ENCODE results near the gene PPP2R2D.
A peak's percentile ranks its signal among the peaks of the same experiment; 100 is the strongest.
"Not testable (repeated sequence)": the region's sequence is repeated elsewhere in the genome, so short reads cannot be mapped to it uniquely, and the experiment has no call there.

The PPP2R2D gene

GRCh38 chr10:131975796-131976195 is 75.0 kb downstream of the PPP2R2D start:
- DNase-seq (ENCODE audit: low read depth in 3 of 3): no peak

GRCh38 chr10:131977323-131978096 is 76.7 kb downstream of the PPP2R2D start:
- DNase-seq (ENCODE audit: low read depth in 3 of 3): no peak

DNA sequence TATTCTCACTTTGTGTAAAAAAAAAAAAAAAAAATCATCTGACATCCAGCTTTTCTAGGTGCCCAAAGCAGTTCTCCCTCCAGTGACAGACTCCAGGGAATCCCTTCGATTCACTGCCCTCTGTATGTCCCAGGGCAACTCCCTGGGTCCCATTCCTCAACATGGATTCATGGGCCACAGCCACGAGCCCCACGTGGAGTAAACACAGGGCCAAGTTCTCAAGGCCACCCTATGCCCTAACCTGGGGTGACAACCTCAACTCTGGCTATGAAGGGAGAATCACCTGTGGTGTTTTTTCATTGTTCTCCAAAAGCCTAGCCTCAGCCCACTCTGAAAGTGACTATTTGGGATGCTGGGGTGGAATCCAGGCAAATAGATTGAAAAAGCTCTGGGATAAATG is 77.6 kb downstream of the PPP2R2D start:
- DNase-seq (ENCODE audit: low read depth in 3 of 3): no peak

- no peak for DNase-seq (ENCODE audit: low read depth in 3 of 3)
Observed at GRCh38 chr10:131978851-131979250, 78.0 kb downstream of the PPP2R2D start.

GRCh38 chr10:131979336-131979735 is 78.5 kb downstream of the PPP2R2D start:
- no peak for DNase-seq (ENCODE audit: low read depth in 3 of 3)

GRCh38 chr10:131979821-131980270 is 79.0 kb downstream of the PPP2R2D start:
- DNase-seq (ENCODE audit: low read depth in 3 of 3): no peak

DNA sequence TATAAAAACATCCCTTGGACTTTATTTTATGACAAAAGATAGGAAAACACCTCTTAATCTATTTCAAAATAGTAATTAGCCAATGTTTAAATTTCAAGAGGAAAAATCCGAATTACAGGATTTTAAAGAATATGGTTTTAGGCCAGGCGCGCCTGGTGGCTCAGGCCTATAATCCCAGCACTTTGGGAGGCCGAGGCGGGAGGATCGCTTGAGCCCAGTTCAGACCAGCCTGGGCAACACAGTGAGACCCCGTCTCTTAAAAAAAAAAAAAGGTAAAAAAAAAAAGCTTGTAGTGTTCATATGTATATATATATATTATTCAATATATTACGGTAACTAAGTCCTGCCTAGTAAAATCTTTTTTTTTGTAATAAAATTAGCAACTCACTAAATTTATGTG is 79.5 kb downstream of the PPP2R2D start:
- no peak for DNase-seq (ENCODE audit: low read depth in 3 of 3)

DNA sequence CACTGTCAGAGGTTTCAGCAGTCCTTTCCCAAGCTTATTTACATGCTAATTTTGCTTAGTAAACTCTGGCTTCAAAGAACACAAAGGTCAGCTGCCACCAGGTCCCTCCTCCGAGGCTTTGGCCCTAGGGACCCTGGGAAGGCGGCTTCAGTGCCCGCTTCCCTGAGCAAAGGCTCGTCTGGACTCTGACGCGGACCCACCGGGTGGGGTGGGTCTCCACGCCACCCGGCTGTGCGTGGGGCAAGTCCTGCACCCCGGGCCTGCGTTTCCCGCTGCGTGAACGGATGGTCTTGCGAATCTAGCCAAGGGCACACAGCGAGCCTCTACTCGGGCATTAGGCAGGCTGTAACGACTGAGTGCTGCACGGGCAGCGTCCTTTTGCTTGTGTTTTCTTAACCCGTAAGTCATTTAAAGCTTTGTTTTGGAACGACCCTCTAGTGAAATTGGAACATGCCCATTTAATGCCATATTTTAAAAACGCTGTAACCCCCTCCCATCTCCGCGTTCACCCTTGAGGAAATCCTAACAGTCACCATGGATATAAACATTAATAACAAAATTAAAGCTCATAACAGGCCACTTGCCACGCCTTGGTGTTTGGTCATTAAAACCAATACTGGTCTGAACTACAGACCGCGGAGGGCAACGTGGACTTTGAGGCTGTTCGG is 80.1 kb downstream of the PPP2R2D start:
- DNase-seq (ENCODE audit: low read depth in 3 of 3): no peak

- DNase-seq (ENCODE audit: low read depth in 3 of 3): peak; percentile 89 to 96 (median 89)
Observed at GRCh38 chr10:131981429-131982184, 80.8 kb downstream of the PPP2R2D start, which contains the start of gene BNIP3. TSS of gene BNIP3 (minus strand) at chr10:131981923. CDS start at chr10:131981806, 117 bp downstream.

GRCh38 chr10:131982185-131982756 is 81.5 kb downstream of the PPP2R2D start:
- peak in 1 of 3 experiments; percentile 29 for DNase-seq (ENCODE audit: low read depth in 3 of 3)

- no peak for DNase-seq (ENCODE audit: low read depth in 3 of 3)
Observed at GRCh38 chr10:131982796-131983195, 82.0 kb downstream of the PPP2R2D start.

DNA sequence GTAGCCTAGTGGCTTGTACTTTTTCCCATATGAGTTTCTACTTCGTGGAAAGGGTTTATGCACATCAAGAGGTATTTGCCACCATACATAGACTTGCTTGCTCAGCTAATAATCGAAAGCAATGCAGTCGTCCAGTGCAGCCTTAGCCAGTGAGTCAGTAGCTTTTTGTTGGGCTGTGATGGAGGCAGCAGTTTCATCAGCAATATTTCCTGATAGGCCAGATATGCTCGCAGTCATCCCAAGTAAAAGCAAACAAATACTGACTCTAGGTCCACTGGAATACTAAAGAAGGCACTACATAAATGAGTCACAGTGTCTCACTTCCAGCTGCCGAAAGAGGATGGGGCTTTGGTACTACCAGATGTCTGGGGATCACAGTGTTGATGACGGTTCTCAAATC is 83.0 kb downstream of the PPP2R2D start:
- DNase-seq (ENCODE audit: low read depth in 3 of 3): no peak

DNA sequence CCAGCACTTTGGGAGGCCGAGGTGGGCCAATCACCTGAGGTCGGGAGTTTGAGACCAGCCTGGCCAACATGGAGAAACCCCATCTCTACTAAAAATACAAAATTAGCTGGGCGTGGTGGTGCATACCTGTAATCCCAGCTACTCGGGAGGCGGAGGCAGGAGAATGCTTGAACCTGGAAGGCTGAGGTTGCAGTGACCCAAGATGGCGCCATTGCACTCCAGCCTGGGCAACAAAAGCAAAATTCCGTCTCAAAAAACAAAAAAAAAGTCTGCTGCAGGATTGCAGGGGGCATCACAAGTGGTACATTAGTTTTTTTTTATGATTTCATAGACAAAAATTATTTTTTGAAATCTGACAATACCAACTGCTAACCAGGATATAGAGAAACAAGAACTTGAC is 86.0 kb downstream of the PPP2R2D start:
- DNase-seq (ENCODE audit: low read depth in 3 of 3): not testable (repeated sequence)

DNA sequence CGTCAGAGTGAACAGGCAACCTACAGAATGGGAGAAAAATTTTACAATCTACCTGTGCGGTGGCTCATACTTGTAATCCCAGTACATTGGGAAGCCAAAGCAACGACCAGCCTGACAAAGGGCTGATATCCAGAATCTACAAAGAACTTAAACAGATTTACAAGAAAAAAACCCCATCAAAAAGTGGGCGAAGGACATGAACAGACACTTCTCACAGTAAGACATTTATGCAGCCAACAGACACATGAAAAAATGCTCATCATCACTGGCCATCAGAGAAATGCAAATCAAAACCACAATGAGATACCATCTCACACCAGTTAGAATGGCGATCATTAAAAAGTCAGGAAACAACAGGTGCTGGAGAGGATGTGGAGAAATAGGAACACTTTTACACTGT is 86.5 kb downstream of the PPP2R2D start:
- DNase-seq (ENCODE audit: low read depth in 3 of 3): not testable (repeated sequence)

DNA sequence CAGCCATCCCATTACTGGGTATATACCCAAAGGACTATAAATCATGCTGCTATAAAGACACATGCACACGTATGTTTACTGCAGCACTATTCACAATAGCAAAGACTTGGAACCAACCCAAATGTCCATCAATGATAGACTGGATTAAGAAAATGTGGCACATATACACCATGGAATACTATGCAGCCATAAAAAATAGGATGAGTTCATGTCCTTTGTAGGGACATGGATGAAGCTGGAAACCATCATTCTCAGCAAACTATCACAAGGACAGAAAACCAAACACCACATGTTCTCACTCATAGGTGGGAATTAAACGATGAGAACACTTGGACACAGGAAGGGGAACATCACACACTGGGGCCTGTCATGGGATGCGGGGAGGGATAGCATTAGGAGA is 87.0 kb downstream of the PPP2R2D start:
- DNase-seq (ENCODE audit: low read depth in 3 of 3): not testable (repeated sequence)

GRCh38 chr10:131991726-131992125 is 90.9 kb downstream of the PPP2R2D start:
- DNase-seq (ENCODE audit: low read depth in 3 of 3): no peak

DNA sequence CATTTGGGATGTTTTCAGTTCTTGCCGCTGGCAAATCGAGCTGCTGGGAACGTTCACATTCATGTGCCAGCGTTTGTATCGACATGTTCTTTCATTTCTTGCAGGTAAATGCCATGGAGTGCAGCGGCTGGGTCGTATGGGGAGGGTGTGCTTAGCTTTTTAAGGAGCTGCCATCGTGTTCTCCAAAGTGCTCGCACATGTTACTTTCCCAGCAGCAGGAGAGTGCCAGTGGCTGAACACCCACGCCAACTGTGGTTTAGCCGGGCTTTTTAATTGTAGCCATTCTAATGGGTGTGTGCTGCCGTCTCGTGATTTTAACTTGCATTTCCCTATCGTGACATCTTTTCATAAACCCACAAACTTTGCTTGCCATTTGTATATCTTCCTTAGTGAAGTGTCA is 92.5 kb downstream of the PPP2R2D start:
- no peak for DNase-seq (ENCODE audit: low read depth in 3 of 3)

- DNase-seq (ENCODE audit: low read depth in 3 of 3): no peak
Observed at GRCh38 chr10:131994435-131994834, 93.6 kb downstream of the PPP2R2D start.

- DNase-seq (ENCODE audit: low read depth in 3 of 3): no peak
Observed at GRCh38 chr10:131996466-131997365, 95.9 kb downstream of the PPP2R2D start.

DNA sequence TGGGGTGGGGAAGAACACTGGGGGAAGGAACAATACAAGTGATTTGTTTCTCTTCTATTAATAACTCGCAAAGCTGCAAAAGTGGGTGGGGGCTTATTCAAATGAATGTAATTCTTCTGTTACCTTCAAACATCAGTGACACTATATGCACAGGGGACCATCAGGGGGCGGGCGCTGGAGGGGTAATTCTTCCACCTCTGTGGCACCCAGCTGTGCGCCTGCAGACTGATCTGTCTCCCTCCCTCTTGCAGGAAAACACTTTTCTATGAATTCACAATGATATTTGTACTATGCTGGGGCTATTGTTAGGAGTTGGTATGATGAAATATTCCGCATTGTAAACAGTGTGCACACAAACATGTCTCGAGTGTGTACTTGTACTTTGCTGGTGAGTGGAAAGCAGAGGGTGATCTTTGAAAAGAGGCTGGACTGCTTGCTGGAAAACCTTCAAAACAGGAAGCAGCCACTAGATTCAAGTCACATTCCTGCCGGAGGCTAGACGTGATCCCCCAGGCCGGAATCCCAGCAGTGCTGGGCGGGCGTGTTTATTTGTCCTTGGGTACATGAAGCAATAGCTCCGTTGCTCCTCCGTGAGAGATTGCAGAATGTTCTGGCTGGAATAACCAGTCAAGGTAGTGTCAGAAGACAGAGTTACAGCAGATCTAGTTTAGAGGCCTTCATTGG is 96.7 kb downstream of the PPP2R2D start:
- DNase-seq (ENCODE audit: low read depth in 3 of 3): no peak
